Left cardiac atrium (tissue), 2 donors: Measurements from ENCODE around the gene EIF3M. TPM values are rescaled to one million over a fixed set of nuclear protein-coding genes. Genes with fewer than 3 reads are reported as not detected.

Experiments used
- total RNA-seq, 2 donors: library from RNA; stranded (reverse); fragmentation: NEBNext Ultra II Directional; extraction: Animal tissue kit (Norgen Biotek cat#: 25700); gene quantifications; one replicate each; pipeline ENCODE4 v1.2.1, GENCODE V29; 2021
- donor health status: DM: no; HTN: yes; CAD: no; lungs with severe emphysema.
- donor health status: DM: yes; HTN: yes; CAD: no.

Gene EIF3M
- total RNA-seq, 2 donors from 2014 or later, result 145 to 180 TPM

Other genes starting within 250 kb of the EIF3M start
- gene WT1, start 148.3 kb upstream of the EIF3M start, total RNA-seq, result 1 to 10 TPM; 4.2 to 4.5 TPM
- not detected for gene CCDC73, start 210.8 kb downstream of the EIF3M start, total RNA-seq
- gene PRRG4, start 246.1 kb downstream of the EIF3M start, total RNA-seq, result 1 to 10 TPM in 1 of 2 donors, under 1 TPM in 1; 0.92 to 1.0 TPM